Fibroblast of skin of left biceps (primary cell): Measurements from ENCODE around the gene SEC22C.
A peak's percentile ranks its signal among the peaks of the same experiment; 100 is the strongest.
"Not testable (repeated sequence)": the region's sequence is repeated elsewhere in the genome, so short reads cannot be mapped to it uniquely, and the experiment has no call there.

Source experiments
- DNase-seq, 2 experiments: peaks; one replicate each; pipeline ENCODE4 v3.0.0-alpha.2; 2013; ENCODE audit warnings: low read depth in 2 of 2

Gene SEC22C

GRCh38 chr3:42581400-42581708, 413 bp downstream of the SEC22C start:
- DNase-seq: no peak

GRCh38 chr3:42579346-42579745, 2.4 kb downstream of the SEC22C start:
- DNase-seq: not testable (repeated sequence)

GRCh38 chr3:42578054-42578453, 3.7 kb downstream of the SEC22C start:
- no peak for DNase-seq

GRCh38 chr3:42575137-42575741, 6.5 kb downstream of the SEC22C start:
- DNase-seq: no peak

GRCh38 chr3:42572278-42572677, 9.5 kb downstream of the SEC22C start:
- no peak for DNase-seq

- DNase-seq: no peak
Measured at GRCh38 chr3:42569593-42570142, 12.1 kb downstream of the SEC22C start.

- DNase-seq: no peak
Measured at GRCh38 chr3:42562047-42562907, 19.5 kb downstream of the SEC22C start.

- no peak for DNase-seq
Measured at GRCh38 chr3:42557854-42558253, 23.9 kb downstream of the SEC22C start.

GRCh38 chr3:42556817-42557216, 24.9 kb downstream of the SEC22C start:
- not testable (repeated sequence) for DNase-seq

- DNase-seq: no peak
Measured at GRCh38 chr3:42556089-42556632, 25.6 kb downstream of the SEC22C start.

- DNase-seq: no peak
Measured at GRCh38 chr3:42552830-42553229, 28.9 kb downstream of the SEC22C start.

- DNase-seq: no peak
Measured at GRCh38 chr3:42550250-42550649, 31.5 kb downstream of the SEC22C start.

- DNase-seq: no peak
Measured at GRCh38 chr3:42549131-42549530, 32.6 kb downstream of the SEC22C start.

- DNase-seq: peak; percentile 3 to 8
Measured at GRCh38 chr3:42547401-42547945, 34.3 kb downstream of the SEC22C start.

- peak; percentile 1 to 9 for DNase-seq
Measured at GRCh38 chr3:42546691-42547213, 35.0 kb downstream of the SEC22C start.

- no peak for DNase-seq
Measured at GRCh38 chr3:42545284-42545900, 36.4 kb downstream of the SEC22C start.

GRCh38 chr3:42544492-42545283, 37.1 kb downstream of the SEC22C start:
- DNase-seq: no peak

- no peak for DNase-seq
Measured at GRCh38 chr3:42541079-42541478, 40.7 kb downstream of the SEC22C start.

- no peak for DNase-seq
Measured at GRCh38 chr3:42539871-42540714, 41.7 kb downstream of the SEC22C start.

- DNase-seq: no peak
Measured at GRCh38 chr3:42537350-42537749, 44.4 kb downstream of the SEC22C start.
